HepG2 (cell line): ENCODE data around the gene DNAAF8. TPM values are rescaled to one million over a fixed set of nuclear protein-coding genes. Genes with fewer than 3 reads are reported as not detected.

Experiments
- polyA plus RNA-seq, 8 experiments: library from polyadenylated mRNA; depleted of rRNA in 3 of 8; stranded (reverse) in 7 of 8; unstranded in 1 of 8; fragments of >200 nt; fragmentation: Illumina TruSeq in 4 of 8; extraction: Trizol in 4 of 8; gene quantifications; 2 replicates each; pipeline versions ENCODE4 v1.2.1 to v1.2.3, GENCODE V29; 2011 to 2016; ENCODE audit warnings: low read depth in 4 of 8, missing spikeins in 1 of 8, mixed read lengths in 1 of 8; ENCODE audit not compliant: insufficient read depth in 1 of 8
- total RNA-seq, 5 experiments: library from RNA; depleted of rRNA; stranded (reverse); fragments of >200 nt; fragmentation: Illumina TruSeq; extraction: Trizol; gene quantifications; 2 replicates each; pipeline ENCODE4 v1.2.3, GENCODE V29; 2016; ENCODE audit warnings: low read depth in 1 of 5
- TF ChIP-seq, protein P1 (sequence below), 2 experiments: sonication (generic) in 1 of 2; formaldehyde crosslinking in 1 of 2; IDR thresholded peaks; 2 replicates each; pipeline versions ENCODE4 v1.6.1 to v1.9.0; 2014 to 2022; ENCODE audit warnings: antibody characterized with exemption in 1 of 2, borderline replicate concordance in 1 of 2, inconsistent platforms in 1 of 2, low read depth in 1 of 2, missing genetic modification reagents in 1 of 2
- TF ChIP-seq, protein P2 (sequence below): sonication (generic); formaldehyde crosslinking; IDR thresholded peaks from 2 replicates; pipeline ENCODE4 v1.4.0; 2020; ENCODE audit warnings: missing genetic modification reagents

DNAAF8 gene
- total and polyA plus RNA-seq, 2 of the 13 experiments (the other 11 are each of a cell fraction or from before 2014, with no cell fraction given), result 0.44 TPM; not detected in 1

DNA sequence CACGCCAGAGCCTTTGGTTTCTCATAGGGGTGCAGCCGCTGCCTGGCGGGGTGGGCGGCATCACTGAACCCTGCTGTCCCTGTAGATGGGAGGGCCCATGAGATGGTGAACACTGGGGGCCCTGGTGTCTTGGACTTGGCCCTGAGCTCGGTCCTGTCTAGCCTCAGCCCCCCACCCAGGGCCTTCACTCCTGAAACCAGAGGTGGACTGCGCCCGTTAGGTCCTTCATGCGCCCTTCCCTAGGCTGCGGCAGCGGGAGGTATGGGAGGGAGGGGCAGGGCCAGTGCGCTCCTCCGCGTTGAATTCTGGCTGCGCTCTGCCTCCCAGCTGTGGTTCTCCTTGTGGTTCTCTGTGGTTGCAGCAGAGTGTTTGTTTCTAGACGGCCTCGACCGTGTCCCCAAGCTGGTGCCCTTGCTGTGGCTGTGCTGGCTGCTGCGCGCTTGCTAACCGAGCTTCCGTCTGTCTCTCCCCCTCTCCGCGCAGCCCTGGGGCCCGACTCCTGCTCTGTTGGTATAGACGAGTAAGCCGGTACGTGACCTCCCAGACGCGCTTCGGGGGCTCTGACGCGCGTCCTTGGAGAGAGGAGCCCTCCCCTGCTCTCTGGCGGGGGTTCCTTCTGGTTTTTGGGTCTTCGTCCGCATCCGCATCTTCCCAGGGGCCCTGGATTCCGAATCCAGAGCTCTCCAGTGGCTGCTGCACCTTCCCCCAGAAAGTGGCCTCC lies 48.4 kb upstream of the DNAAF8 start (continued):
- TF ChIP-seq, protein P1, sequence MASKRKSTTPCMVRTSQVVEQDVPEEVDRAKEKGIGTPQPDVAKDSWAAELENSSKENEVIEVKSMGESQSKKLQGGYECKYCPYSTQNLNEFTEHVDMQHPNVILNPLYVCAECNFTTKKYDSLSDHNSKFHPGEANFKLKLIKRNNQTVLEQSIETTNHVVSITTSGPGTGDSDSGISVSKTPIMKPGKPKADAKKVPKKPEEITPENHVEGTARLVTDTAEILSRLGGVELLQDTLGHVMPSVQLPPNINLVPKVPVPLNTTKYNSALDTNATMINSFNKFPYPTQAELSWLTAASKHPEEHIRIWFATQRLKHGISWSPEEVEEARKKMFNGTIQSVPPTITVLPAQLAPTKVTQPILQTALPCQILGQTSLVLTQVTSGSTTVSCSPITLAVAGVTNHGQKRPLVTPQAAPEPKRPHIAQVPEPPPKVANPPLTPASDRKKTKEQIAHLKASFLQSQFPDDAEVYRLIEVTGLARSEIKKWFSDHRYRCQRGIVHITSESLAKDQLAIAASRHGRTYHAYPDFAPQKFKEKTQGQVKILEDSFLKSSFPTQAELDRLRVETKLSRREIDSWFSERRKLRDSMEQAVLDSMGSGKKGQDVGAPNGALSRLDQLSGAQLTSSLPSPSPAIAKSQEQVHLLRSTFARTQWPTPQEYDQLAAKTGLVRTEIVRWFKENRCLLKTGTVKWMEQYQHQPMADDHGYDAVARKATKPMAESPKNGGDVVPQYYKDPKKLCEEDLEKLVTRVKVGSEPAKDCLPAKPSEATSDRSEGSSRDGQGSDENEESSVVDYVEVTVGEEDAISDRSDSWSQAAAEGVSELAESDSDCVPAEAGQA (IDR thresholded peaks at IDR 0.05; ENCODE audit: low read depth), result no peak
- TF ChIP-seq, protein P1 (CRISPR knock-in tag; IDR thresholded peaks at IDR 0.05; ENCODE audit: borderline replicate concordance), result no peak
- TF ChIP-seq, protein P2, sequence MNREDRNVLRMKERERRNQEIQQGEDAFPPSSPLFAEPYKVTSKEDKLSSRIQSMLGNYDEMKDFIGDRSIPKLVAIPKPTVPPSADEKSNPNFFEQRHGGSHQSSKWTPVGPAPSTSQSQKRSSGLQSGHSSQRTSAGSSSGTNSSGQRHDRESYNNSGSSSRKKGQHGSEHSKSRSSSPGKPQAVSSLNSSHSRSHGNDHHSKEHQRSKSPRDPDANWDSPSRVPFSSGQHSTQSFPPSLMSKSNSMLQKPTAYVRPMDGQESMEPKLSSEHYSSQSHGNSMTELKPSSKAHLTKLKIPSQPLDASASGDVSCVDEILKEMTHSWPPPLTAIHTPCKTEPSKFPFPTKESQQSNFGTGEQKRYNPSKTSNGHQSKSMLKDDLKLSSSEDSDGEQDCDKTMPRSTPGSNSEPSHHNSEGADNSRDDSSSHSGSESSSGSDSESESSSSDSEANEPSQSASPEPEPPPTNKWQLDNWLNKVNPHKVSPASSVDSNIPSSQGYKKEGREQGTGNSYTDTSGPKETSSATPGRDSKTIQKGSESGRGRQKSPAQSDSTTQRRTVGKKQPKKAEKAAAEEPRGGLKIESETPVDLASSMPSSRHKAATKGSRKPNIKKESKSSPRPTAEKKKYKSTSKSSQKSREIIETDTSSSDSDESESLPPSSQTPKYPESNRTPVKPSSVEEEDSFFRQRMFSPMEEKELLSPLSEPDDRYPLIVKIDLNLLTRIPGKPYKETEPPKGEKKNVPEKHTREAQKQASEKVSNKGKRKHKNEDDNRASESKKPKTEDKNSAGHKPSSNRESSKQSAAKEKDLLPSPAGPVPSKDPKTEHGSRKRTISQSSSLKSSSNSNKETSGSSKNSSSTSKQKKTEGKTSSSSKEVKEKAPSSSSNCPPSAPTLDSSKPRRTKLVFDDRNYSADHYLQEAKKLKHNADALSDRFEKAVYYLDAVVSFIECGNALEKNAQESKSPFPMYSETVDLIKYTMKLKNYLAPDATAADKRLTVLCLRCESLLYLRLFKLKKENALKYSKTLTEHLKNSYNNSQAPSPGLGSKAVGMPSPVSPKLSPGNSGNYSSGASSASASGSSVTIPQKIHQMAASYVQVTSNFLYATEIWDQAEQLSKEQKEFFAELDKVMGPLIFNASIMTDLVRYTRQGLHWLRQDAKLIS, result no peak
- TF ChIP-seq, all 625 proteins: peak for 0
